Measurements from ENCODE around the gene SLC26A1. TPM values are rescaled to one million over a fixed set of nuclear protein-coding genes. Genes with fewer than 3 reads are reported as not detected.

The SLC26A1 gene
- total RNA-seq, 6 experiments from 2014 or later, result 9.6 to 30.9 (median 23.0) TPM

- no peaks in the 10 kb centered on the region for H3K27me3 ChIP-seq
- no peaks in the 10 kb centered on the region for H3K9me3 ChIP-seq
- ATAC-seq (no peak), DNase-seq (no peak)
- peaks cover 0 to 3% (median 0%) of the 10 kb centered on the region in 4 donors for H3K36me3 ChIP-seq
- H3K4me1 ChIP-seq, result no peaks in the 10 kb centered on the region
- H3K4me3 ChIP-seq, result no peak overlapping the region
- TF ChIP-seq, protein P1, sequence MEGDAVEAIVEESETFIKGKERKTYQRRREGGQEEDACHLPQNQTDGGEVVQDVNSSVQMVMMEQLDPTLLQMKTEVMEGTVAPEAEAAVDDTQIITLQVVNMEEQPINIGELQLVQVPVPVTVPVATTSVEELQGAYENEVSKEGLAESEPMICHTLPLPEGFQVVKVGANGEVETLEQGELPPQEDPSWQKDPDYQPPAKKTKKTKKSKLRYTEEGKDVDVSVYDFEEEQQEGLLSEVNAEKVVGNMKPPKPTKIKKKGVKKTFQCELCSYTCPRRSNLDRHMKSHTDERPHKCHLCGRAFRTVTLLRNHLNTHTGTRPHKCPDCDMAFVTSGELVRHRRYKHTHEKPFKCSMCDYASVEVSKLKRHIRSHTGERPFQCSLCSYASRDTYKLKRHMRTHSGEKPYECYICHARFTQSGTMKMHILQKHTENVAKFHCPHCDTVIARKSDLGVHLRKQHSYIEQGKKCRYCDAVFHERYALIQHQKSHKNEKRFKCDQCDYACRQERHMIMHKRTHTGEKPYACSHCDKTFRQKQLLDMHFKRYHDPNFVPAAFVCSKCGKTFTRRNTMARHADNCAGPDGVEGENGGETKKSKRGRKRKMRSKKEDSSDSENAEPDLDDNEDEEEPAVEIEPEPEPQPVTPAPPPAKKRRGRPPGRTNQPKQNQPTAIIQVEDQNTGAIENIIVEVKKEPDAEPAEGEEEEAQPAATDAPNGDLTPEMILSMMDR (IDR thresholded peaks at IDR 0.05), result no peak
- no peak for TF ChIP-seq POLR2A (IDR thresholded peaks at IDR 0.05)
- no peak overlapping the region for H3K27ac ChIP-seq
- 79% methylated on average over 4 of the region's 23 CpGs for WGBS (ENCODE audit: insufficient coverage, low coverage, low lambda C conversion rate, missing lambda C conversion rate)
- intact Hi-C loops (cut with DNase I), result no loop called here
Observed at GRCh38 chr4:964346-965025, 28.7 kb downstream of the SLC26A1 start.

DNA sequence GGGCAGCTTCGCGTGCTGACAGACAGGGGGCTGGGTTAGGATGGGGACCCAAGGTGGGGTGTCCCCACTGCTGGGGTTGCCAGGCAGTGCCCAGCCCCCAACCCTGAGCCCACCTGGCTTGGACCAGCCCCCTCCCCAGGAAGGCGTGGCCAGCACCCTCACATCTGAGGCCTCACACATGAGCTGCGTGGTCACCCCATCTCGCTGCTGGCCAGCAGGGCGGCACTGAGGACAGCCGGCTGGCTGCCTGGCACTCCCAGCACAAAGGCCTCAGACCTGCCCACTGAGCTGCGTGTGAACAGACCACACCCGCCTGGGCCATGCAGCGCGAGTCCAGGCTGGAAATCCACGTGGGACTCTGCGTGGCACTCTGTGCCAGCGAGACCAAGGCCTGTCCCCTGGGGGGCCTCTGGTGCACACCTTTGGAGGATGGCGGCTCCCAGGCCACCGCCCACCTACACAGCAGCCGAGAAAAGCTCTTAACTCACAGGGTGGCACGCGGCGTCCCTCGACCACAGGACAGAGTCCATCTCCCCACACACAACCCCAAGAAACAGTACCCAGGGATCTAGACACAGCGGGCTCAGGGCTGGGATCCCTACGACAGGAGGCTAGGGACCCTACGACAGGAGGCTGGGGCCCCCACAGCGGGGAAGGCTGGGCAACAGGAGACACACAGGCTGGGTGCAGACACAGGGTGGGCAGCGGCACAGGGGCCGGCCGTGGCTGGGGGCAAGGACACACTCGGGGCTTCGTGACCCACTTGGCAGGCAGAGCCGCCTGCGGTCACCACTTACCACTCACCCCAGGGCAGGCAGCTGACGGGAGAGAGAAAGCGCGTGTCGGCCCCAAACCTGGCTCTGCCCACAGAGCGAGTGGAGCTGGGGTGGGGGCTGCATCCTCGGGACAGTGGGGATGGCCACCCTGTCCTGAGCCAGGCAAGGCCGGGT, 29.7 kb downstream of the SLC26A1 start:
- Histone ChIP-seq H3K4me1 (no peaks in the 10 kb centered on the region), H3K36me3 (peaks cover 0 to 3% (median 0%) of the 10 kb centered on the region in 4 donors), H3K27ac (no peak overlapping the region), H3K27me3 (no peaks in the 10 kb centered on the region), H3K9me3 (no peaks in the 10 kb centered on the region), H3K4me3 (no peak overlapping the region)
- ATAC-seq, result no peak
- WGBS (ENCODE audit: insufficient coverage, low coverage, low lambda C conversion rate, missing lambda C conversion rate), result 100% methylated on average over 2 of the region's 39 CpGs
- TF ChIP-seq POLR2A (IDR thresholded peaks at IDR 0.05), result no peak
- TF ChIP-seq, protein P1 (IDR thresholded peaks at IDR 0.05), result no peak
- intact Hi-C loops (cut with DNase I), result no loop called here
- DNase-seq, result no peak

DNA sequence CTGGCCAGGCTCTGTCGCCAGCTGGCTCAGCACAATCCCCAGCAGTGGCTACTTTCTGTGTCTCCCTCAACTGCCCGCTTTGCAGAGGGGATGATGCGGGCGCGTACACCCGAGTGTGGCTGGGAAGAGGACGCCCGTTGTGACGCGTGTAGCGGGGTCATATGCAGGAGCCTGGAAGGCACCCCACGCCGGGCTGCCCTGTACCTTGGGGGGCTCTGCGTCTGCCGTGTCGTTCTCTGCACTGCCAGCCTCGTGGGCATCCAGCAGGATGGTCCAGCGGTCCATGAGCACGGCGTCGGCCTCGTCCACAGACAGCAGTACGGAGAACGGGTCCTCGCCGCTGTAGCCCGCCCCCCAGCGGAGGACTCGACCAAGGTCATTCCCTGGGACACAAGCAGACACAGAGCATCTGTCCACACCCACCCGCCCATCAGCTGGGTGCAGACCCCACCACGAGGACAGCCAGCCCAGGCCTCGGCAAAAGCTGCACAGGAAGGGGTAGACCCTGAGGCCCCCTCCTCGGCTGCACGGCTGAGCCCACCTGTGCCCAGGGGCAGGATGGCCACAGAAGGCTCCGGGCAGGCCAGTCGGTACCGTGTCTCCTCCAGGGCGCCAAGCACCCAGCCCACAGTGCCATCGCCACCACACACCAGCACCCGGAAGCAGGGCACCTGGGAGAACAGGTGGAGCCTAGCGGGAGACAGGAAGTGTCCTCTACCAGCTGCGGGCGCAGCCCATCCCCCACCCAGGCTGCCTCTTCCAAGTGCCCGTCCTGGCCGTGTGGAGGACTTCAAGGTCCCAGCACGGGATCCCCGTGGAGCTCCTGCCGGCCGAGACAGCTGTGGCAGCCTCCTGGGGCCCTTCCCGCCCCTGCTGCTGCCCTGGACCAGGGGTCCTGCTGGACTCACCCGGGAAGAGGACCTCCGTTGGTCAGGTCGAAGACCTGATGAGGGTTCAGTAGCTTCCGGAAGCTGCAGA, 30.7 kb downstream of the SLC26A1 start:
- no peaks in the 10 kb centered on the region for H3K4me1 ChIP-seq
- no peak for DNase-seq
- ATAC-seq, result no peak
- intact Hi-C loops (cut with DNase I), result no loop called here
- 100% methylated on average over 1 of the region's 54 CpGs for WGBS (ENCODE audit: insufficient coverage, low coverage, low lambda C conversion rate, missing lambda C conversion rate)
- H3K27ac ChIP-seq, result no peak overlapping the region
- no peaks in the 10 kb centered on the region for H3K27me3 ChIP-seq
- TF ChIP-seq, protein P1 (IDR thresholded peaks at IDR 0.05), result no peak
- TF ChIP-seq POLR2A (IDR thresholded peaks at IDR 0.05), result no peak
- H3K9me3 ChIP-seq, result no peaks in the 10 kb centered on the region
- peaks cover 0 to 3% (median 0%) of the 10 kb centered on the region in 4 donors for H3K36me3 ChIP-seq
- no peak overlapping the region for H3K4me3 ChIP-seq
